ACC112 (cell line): ENCODE measurements around the gene ALK.
"Not testable (repeated sequence)": the region's sequence is repeated elsewhere in the genome, so short reads cannot be mapped to it uniquely, and the experiment has no call there.

Source experiments
- H2AFZ ChIP-seq: fragments of 200-600 bp; sonication (generic); one replicate; pipeline ENCODE4 v1.6.0; 2017; ENCODE audit warnings: antibody characterized with exemption, low read length; ENCODE audit not compliant: unreplicated experiment
- H3K27ac ChIP-seq: fragments of 200-600 bp; sonication (generic); 2 replicates; pipeline ENCODE4 v1.5.1; 2014; ENCODE audit warnings: low read depth, mild to moderate bottlenecking, antibody characterized with exemption, low read length, moderate library complexity
- H3K27me3 ChIP-seq: fragments of 200-600 bp; sonication (generic); 2 replicates; pipeline ENCODE4 v1.6.1; 2014; ENCODE audit warnings: mild to moderate bottlenecking, antibody characterized with exemption, low read length, moderate library complexity, mixed read lengths; ENCODE audit not compliant: insufficient read depth
- H3K36me3 ChIP-seq: fragments of 200-600 bp; sonication (generic); 2 replicates; pipeline ENCODE4 v1.6.1; 2016; ENCODE audit warnings: mild to moderate bottlenecking, antibody characterized with exemption, low read length, moderate library complexity, mixed read lengths; ENCODE audit not compliant: insufficient read depth
- H3K4me1 ChIP-seq: fragments of 200-600 bp; sonication (generic); one replicate; pipeline ENCODE4 v1.6.1; 2016; ENCODE audit warnings: low read length, mixed read lengths; ENCODE audit not compliant: insufficient read depth, unreplicated experiment, control insufficient read depth
- H3K4me3 ChIP-seq: fragments of 200-600 bp; sonication (generic); 2 replicates; pipeline ENCODE4 v1.5.1; 2014; ENCODE audit warnings: mild to moderate bottlenecking, low read depth, low read length
- H3K79me2 ChIP-seq: fragments of 200-600 bp; sonication (generic); one replicate; pipeline ENCODE4 v1.6.0; 2016; ENCODE audit warnings: low read length; ENCODE audit not compliant: control insufficient read depth, unreplicated experiment, insufficient read depth

Gene ALK

GRCh38 chr2:29249666-29250253 is 671.6 kb downstream of the ALK start:
- H3K36me3 ChIP-seq, result no peaks in the 10 kb centered on the region
- H3K4me1 ChIP-seq, result no peaks in the 10 kb centered on the region
- no peak overlapping the region for H2AFZ ChIP-seq
- H3K27ac ChIP-seq, result no peak overlapping the region
- H3K27me3 ChIP-seq, result 0 out of 2 replicates have a peak, but pooled peaks cover 9% of the 10 kb centered on the region
- no peaks in the 10 kb centered on the region for H3K79me2 ChIP-seq
- H3K4me3 ChIP-seq, result no peak overlapping the region

GRCh38 chr2:29247336-29247914 is 674.0 kb downstream of the ALK start:
- Histone ChIP-seq H3K36me3 (no peaks in the 10 kb centered on the region), H3K4me3 (no peak overlapping the region), H3K27ac (no peak overlapping the region), H3K27me3 (peaks cover 14% of the 10 kb centered on the region), H3K4me1 (no peaks in the 10 kb centered on the region), H2AFZ (no peak overlapping the region), H3K79me2 (no peaks in the 10 kb centered on the region)

- Histone ChIP-seq H3K27me3 (peaks cover 19% of the 10 kb centered on the region), H3K4me3 (no peak overlapping the region), H3K4me1 (no peaks in the 10 kb centered on the region), H3K79me2 (no peaks in the 10 kb centered on the region), H3K27ac (no peak overlapping the region), H3K36me3 (no peaks in the 10 kb centered on the region), H2AFZ (no peak overlapping the region)
Observed at GRCh38 chr2:29246383-29247300, 674.7 kb downstream of the ALK start.

- no peaks in the 10 kb centered on the region for H3K79me2 ChIP-seq
- no peak overlapping the region for H3K27ac ChIP-seq
- no peaks in the 10 kb centered on the region for H3K36me3 ChIP-seq
- H3K4me1 ChIP-seq, result no peaks in the 10 kb centered on the region
- no peak overlapping the region for H3K4me3 ChIP-seq
- H2AFZ ChIP-seq, result no peak overlapping the region
- peaks cover 24% of the 10 kb centered on the region for H3K27me3 ChIP-seq
Observed at GRCh38 chr2:29245742-29246382, 675.5 kb downstream of the ALK start.

GRCh38 chr2:29245035-29245741 is 676.2 kb downstream of the ALK start:
- H3K4me3 ChIP-seq, H3K27ac ChIP-seq, H3K79me2 ChIP-seq, H3K36me3 ChIP-seq, H2AFZ ChIP-seq, H3K4me1 ChIP-seq: not testable (repeated sequence)
- peaks cover 31% of the 10 kb centered on the region for H3K27me3 ChIP-seq

GRCh38 chr2:29242621-29243375 is 678.6 kb downstream of the ALK start:
- H3K4me3 ChIP-seq, result no peak overlapping the region
- H3K27me3 ChIP-seq, result peaks cover 44% of the 10 kb centered on the region
- H2AFZ ChIP-seq, result no peak overlapping the region
- no peaks in the 10 kb centered on the region for H3K79me2 ChIP-seq
- H3K36me3 ChIP-seq, result no peaks in the 10 kb centered on the region
- H3K4me1 ChIP-seq, result no peaks in the 10 kb centered on the region
- no peak overlapping the region for H3K27ac ChIP-seq

- Histone ChIP-seq H3K79me2 (no peaks in the 10 kb centered on the region), H3K36me3 (no peaks in the 10 kb centered on the region), H3K4me1 (no peaks in the 10 kb centered on the region), H3K27ac (no peak overlapping the region), H3K27me3 (peaks cover 51% of the 10 kb centered on the region), H2AFZ (no peak overlapping the region), H3K4me3 (no peak overlapping the region)
Observed at GRCh38 chr2:29241955-29242565, 679.3 kb downstream of the ALK start.

GRCh38 chr2:29241341-29241740 is 680.0 kb downstream of the ALK start:
- H3K79me2 ChIP-seq, result no peaks in the 10 kb centered on the region

GRCh38 chr2:29240601-29241000 is 680.8 kb downstream of the ALK start:
- Histone ChIP-seq H3K4me3 (no peak overlapping the region), H3K36me3 (no peaks in the 10 kb centered on the region), H3K27ac (no peak overlapping the region), H3K79me2 (no peaks in the 10 kb centered on the region), H3K4me1 (no peaks in the 10 kb centered on the region), H2AFZ (no peak overlapping the region), H3K27me3 (peaks cover 64% of the 10 kb centered on the region)

More at GRCh38 chr2:29241341-29241740, 680.0 kb downstream of the ALK start:
- peaks cover 59% of the 10 kb centered on the region for H3K27me3 ChIP-seq
- no peaks in the 10 kb centered on the region for H3K36me3 ChIP-seq
- H2AFZ ChIP-seq, result no peak overlapping the region
- H3K4me1 ChIP-seq, result no peaks in the 10 kb centered on the region
- H3K4me3 ChIP-seq, result no peak overlapping the region
- H3K27ac ChIP-seq, result no peak overlapping the region
